HCT116 (cell line): Measurements from ENCODE around the gene SKAP1. TPM values are rescaled to one million over a fixed set of nuclear protein-coding genes. Genes with fewer than 3 reads are reported as not detected.
"Not testable (repeated sequence)": the region's sequence is repeated elsewhere in the genome, so short reads cannot be mapped to it uniquely, and the experiment has no call there.

Experiments
- ATAC-seq: fragments of 200-7000 bp; cut with Tn5 transposase; 2 replicates; pipeline ENCODE4 v1.9.1; 2020; ENCODE audit warnings: mild to moderate bottlenecking, moderate library complexity
- BruUV-seq: library from RNA; stranded (reverse); fragments of 400-500 nt; replicated peaks from 2 replicates; lab custom pipeline; 2021; lab: Mats Ljungman, UMichigan
- CTCF ChIA-PET: fragments of 300-600 bp; sonication (Branson Sonifier 250); formaldehyde crosslinking; loops from one replicate; lab custom pipeline; 2021; ENCODE audit warnings: antibody characterized with exemption; lab: Charles Lee
- POLR2A ChIA-PET: fragments of 300-600, 350-600 bp; sonication (Branson Sonifier 250); formaldehyde crosslinking; loops from one replicate; lab custom pipeline; 2021; ENCODE audit warnings: antibody characterized with exemption; lab: Charles Lee
- RAD21 ChIA-PET, 2 experiments: fragments of 300-600 bp; sonication (Branson Sonifier 250); formaldehyde crosslinking; loops; one replicate each; lab custom pipeline; 2023; ENCODE audit warnings: low total read pairs in 2 of 2; ENCODE audit not compliant: uncharacterized antibody in 2 of 2, unreplicated experiment in 2 of 2, low non-redundant PET in 1 of 2; lab: Charles Lee
- DNase-seq: peaks from one replicate; pipeline ENCODE4 v3.0.0-alpha.2; 2010; ENCODE audit warnings: low read depth, low spot score
- H2AFZ ChIP-seq: fragments of 200-600 bp; shearing (Covaris generic), sonication (generic); 2 replicates; pipeline ENCODE4 v1.6.1; 2017; ENCODE audit warnings: low read depth, mixed run types, mixed read lengths, antibody characterized with exemption, low read length; ENCODE audit not compliant: poor library complexity, severe bottlenecking
- H3K27ac ChIP-seq: 2 replicates; pipeline ENCODE4 v1.5.1; 2012; ENCODE audit warnings: low read depth, low read length
- H3K27me3 ChIP-seq: fragments of 200-600 bp; sonication (generic); 2 replicates; pipeline ENCODE4 v1.6.1; 2016; ENCODE audit warnings: mixed run types, low read length, mixed read lengths; ENCODE audit not compliant: insufficient read depth
- H3K36me3 ChIP-seq, 2 experiments: fragments of 200-500 bp in 1 of 2; fragments of 200-600 bp in 1 of 2; sonication (Bioruptor generic) in 1 of 2; sonication (generic) in 1 of 2; 2 replicates each; pipeline versions ENCODE4 v1.5.1 to v1.6.1; 2014 to 2016; ENCODE audit warnings: low read length in 2 of 2, inconsistent platforms in 1 of 2, mixed read lengths in 1 of 2, mixed run types in 1 of 2; ENCODE audit not compliant: insufficient read depth in 2 of 2, control insufficient read depth in 1 of 2
- H3K4me1 ChIP-seq, 2 experiments: fragments of 200-600 bp in 1 of 2; sonication (generic) in 1 of 2; 2 replicates each; pipeline versions ENCODE4 v1.5.1 to v1.6.1; 2012 to 2017; ENCODE audit warnings: low read length in 2 of 2, inconsistent platforms in 1 of 2, mild to moderate bottlenecking in 1 of 2, mixed read lengths in 1 of 2, mixed run types in 1 of 2, moderate library complexity in 1 of 2; ENCODE audit not compliant: insufficient read depth in 2 of 2, control insufficient read depth in 1 of 2
- H3K4me2 ChIP-seq: fragments of 200-600 bp; sonication (generic); 2 replicates; pipeline ENCODE4 v1.6.1; 2017; ENCODE audit warnings: mixed run types, low read length, mixed read lengths
- H3K4me3 ChIP-seq, 2 experiments: fragments of 200-600 bp in 1 of 2; sonication (generic) in 1 of 2; replicated peaks in 1 of 2; 2 replicates each; pipeline ENCODE4 v1.5.1; 2011 to 2016; ENCODE audit warnings: low read length in 2 of 2, control low read depth in 1 of 2, low read depth in 1 of 2, mild to moderate bottlenecking in 1 of 2, mixed read lengths in 1 of 2, mixed run types in 1 of 2
- H3K79me2 ChIP-seq: fragments of 200-600 bp; sonication (generic); 2 replicates; pipeline ENCODE4 v1.6.1; 2017; ENCODE audit warnings: mild to moderate bottlenecking, mixed run types, low read length, moderate library complexity, mixed read lengths; ENCODE audit not compliant: insufficient read depth
- H3K9ac ChIP-seq: fragments of 200-600 bp; sonication (generic); 2 replicates; pipeline ENCODE4 v1.6.1; 2016; ENCODE audit warnings: low read length, mixed read lengths
- H3K9me2 ChIP-seq: fragments of 200-600 bp; sonication (generic), shearing (Covaris generic); 2 replicates; pipeline ENCODE4 v1.6.1; 2017; ENCODE audit warnings: mixed run types, mild to moderate bottlenecking, moderate library complexity; ENCODE audit not compliant: insufficient read depth
- H3K9me3 ChIP-seq, 2 experiments: fragments of 200-500 bp in 1 of 2; fragments of 200-600 bp in 1 of 2; sonication (Bioruptor generic) in 1 of 2; sonication (generic) in 1 of 2; 2 replicates each; pipeline ENCODE4 v1.6.1; 2014 to 2017; ENCODE audit warnings: low read length in 2 of 2, mixed read lengths in 2 of 2, inconsistent platforms in 1 of 2, low read depth in 1 of 2, mild to moderate bottlenecking in 1 of 2, mixed run types in 1 of 2, moderate library complexity in 1 of 2; ENCODE audit not compliant: control insufficient read depth in 1 of 2, insufficient read depth in 1 of 2
- H4K20me1 ChIP-seq: fragments of 200-600 bp; sonication (generic), shearing (Covaris generic); 2 replicates; pipeline ENCODE4 v1.6.1; 2017; ENCODE audit warnings: mixed run types, mild to moderate bottlenecking, moderate library complexity; ENCODE audit not compliant: insufficient read depth
- EGR1 ChIP-seq: IDR thresholded peaks from 2 replicates; pipeline ENCODE4 v1.6.1; 2012; ENCODE audit warnings: low read depth
- intact Hi-C: fragments of 100-400 bp; cut with micrococcal nuclease; formaldehyde crosslinking; loops from 2 replicates; pipeline ENCODE4 v1.10.0; 2022
- total RNA-seq: library from RNA; stranded (reverse); gene quantifications from one replicate; pipeline ENCODE4 v1.2.1, GENCODE V29; 2021; ENCODE audit not compliant: unreplicated experiment

The SKAP1 gene
- total RNA-seq, 1 experiment from 2014 or later = 12.4 TPM

DNA sequence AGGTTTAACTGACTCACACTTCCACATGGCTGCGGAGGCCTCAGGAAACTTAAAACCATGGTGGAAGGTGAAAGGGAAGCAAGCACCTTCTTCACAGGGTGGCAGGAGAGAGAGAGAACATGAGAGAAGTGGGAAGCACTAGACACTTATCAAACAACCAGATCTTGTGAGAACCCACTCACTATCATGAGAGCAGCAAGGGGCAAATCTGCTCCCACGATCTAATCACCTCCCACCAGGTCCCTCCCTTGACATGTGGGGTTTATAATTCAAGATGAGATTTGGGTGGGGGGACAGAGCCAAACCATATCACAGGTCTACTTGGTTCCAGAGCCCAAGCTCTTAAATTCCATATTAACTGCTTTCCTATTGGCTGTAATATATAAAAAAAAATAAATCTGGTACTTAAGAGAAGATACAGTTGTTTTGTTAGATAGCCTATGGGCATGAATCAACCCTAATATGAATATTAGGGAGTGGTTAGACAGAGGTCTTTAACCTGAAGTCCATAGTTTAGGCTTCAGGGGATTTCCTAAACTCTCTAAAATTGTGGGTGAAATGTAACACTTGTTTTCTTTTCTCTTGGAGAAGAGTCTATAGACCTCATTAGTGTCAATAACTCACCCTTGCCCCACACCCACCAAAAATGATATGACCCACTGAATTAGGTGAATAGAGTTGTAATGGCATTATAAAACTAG lies 56.7 kb downstream of the SKAP1 start:
- Histone ChIP-seq H3K4me1 (no peaks in the 10 kb centered on the region), H2AFZ (no peak overlapping the region), H3K27ac (no peak overlapping the region), H3K27me3 (no peaks in the 10 kb centered on the region), H3K4me3 (no peak overlapping the region), H3K9me2 (no peaks in the 10 kb centered on the region), H4K20me1 (no peaks in the 10 kb centered on the region), H3K9ac (no peak overlapping the region), H3K9me3 (no peaks in the 10 kb centered on the region), H3K36me3 (no peaks in the 10 kb centered on the region), H3K4me2 (no peak overlapping the region), H3K79me2 (no peaks in the 10 kb centered on the region)
- BruUV-seq = no TSS peak
- ChIA-PET POLR2A (no interaction called here), CTCF (interaction anchor here (1.0 to 4.0 kb wide), 8 partner anchors 10 to 158 kb away, joined by 3 to 28 read pairs (median 4); no protein-coding TSS in a partner anchor), RAD21 (interaction anchor here in 1 of 2 experiments (0.7 kb wide), 1 partner anchor 27 kb away, joined by 3 read pairs; no protein-coding TSS in a partner anchor)
- DNase-seq (no peak), ATAC-seq (no peak)
- intact Hi-C loops = loop anchor here (5.0 kb wide), 1 partner anchor 66 kb away; no protein-coding TSS in a partner anchor
- no peak for TF ChIP-seq EGR1

DNA sequence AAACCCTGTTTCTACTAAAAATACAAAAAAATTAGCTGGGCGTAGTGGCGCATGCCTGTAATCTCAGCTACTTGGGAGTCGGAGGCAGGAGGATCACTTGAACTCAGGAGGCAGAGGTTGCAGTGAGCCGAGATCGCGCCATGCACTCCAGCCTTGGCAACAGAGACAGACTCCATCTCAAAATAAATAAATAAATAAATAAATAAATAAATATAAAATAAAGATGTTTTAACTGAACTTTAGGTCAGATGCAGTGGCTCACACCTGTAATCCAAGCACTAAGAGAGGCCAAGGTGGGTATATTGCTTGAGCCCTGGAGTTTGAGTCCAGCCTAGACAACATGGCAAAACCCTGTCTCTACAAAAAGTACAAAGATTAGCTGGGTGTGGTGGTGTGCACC lies 61.0 kb downstream of the SKAP1 start:
- H3K4me3 ChIP-seq, BruUV-seq, H3K27me3 ChIP-seq, POLR2A ChIA-PET, H2AFZ ChIP-seq, intact Hi-C loops, H3K4me1 ChIP-seq, DNase-seq, H3K79me2 ChIP-seq, ATAC-seq, H3K36me3 ChIP-seq, H3K4me2 ChIP-seq, H4K20me1 ChIP-seq, H3K27ac ChIP-seq, RAD21 ChIA-PET, H3K9ac ChIP-seq, H3K9me3 ChIP-seq, H3K9me2 ChIP-seq: not testable (repeated sequence)
- CTCF ChIA-PET = interaction anchor here (0.9 to 1.9 kb wide), 4 partner anchors 17 to 153 kb away, joined by 3 to 10 read pairs (median 4); no protein-coding TSS in a partner anchor
